ENCODE data around the gene NDNF. TPM values are rescaled to one million over a fixed set of nuclear protein-coding genes. Genes with fewer than 3 reads are reported as not detected.

The NDNF gene
- polyA plus RNA-seq, 3 donors = not detected

GRCh38 chr4:121096191-121096590 lies 23.9 kb upstream of the NDNF start:
- H3K4me1 ChIP-seq (ENCODE audit: control insufficient read depth in 1 of 2, insufficient read depth in 2 of 2, low read length in 2 of 2) = peaks cover 15 to 17% of the 10 kb centered on the region in 2 donors
- peaks cover 2 to 5% of the 10 kb centered on the region in 2 donors for H3K27me3 ChIP-seq (ENCODE audit: control insufficient read depth in 2 of 2, insufficient read depth in 2 of 2, low read length in 2 of 2)
- no peaks in the 10 kb centered on the region for H3K4me1 Mint-ChIP-seq
- H2AFZ ChIP-seq (ENCODE audit: insufficient read depth, low read depth, low read length, poor library complexity, severe bottlenecking) = no peak overlapping the region
- H3K36me3 ChIP-seq (replicated peaks in 1 of 2; ENCODE audit: control insufficient read depth in 1 of 2, insufficient read depth in 2 of 2, low read length in 2 of 2) = no peaks in the 10 kb centered on the region
- peaks cover 0 to 9% (median 2%) of the 10 kb centered on the region in 3 donors for H3K27me3 Mint-ChIP-seq (ENCODE audit: low read depth in 3 of 3)
- TF ChIP-seq CTCF (IDR thresholded peaks at IDR 0.05) = no peak
- no peaks in the 10 kb centered on the region for H4K20me1 ChIP-seq (ENCODE audit: insufficient read depth, low read length)
- no peak for DNase-seq
- no peak overlapping the region for H3K4me3 ChIP-seq (replicated peaks in 1 of 3; ENCODE audit: low read depth in 2 of 3, low read length in 3 of 3)
- no peaks in the 10 kb centered on the region for H3K36me3 Mint-ChIP-seq
- H3K27ac ChIP-seq (ENCODE audit: low read depth in 1 of 2, low read length in 2 of 2) = no peak overlapping the region
- H3K4me3 Mint-ChIP-seq = no peak overlapping the region
- H3K9me3 Mint-ChIP-seq = no peaks in the 10 kb centered on the region
- no peak overlapping the region for H3K27ac Mint-ChIP-seq
- intact Hi-C loops (cut with micrococcal nuclease) = loop anchor here in 1 of 2 donors (10.0 kb wide), 1 partner anchor 941 kb away; no protein-coding TSS in a partner anchor
- H3K9ac ChIP-seq (ENCODE audit: insufficient read depth, low read length, poor library complexity, severe bottlenecking) = no peak overlapping the region
- no peak overlapping the region for H3K4me2 ChIP-seq (replicated peaks; ENCODE audit: extremely low read depth, low read length, poor library complexity, severe bottlenecking)
- no peaks in the 10 kb centered on the region for H3K9me3 ChIP-seq (replicated peaks in 1 of 2; ENCODE audit: control insufficient read depth in 1 of 2, insufficient read depth in 1 of 2, low read length in 2 of 2)
- no peaks in the 10 kb centered on the region for H3K79me2 ChIP-seq (ENCODE audit: insufficient read depth, low read length)

- Mint-ChIP-seq H3K36me3 (no peaks in the 10 kb centered on the region), H3K4me3 (no peak overlapping the region), H3K27ac (no peak overlapping the region), H3K9me3 (no peaks in the 10 kb centered on the region), H3K4me1 (peaks cover 8% of the 10 kb centered on the region), H3K27me3 (ENCODE audit: low read depth in 3 of 3) (peaks cover 0 to 2% (median 1%) of the 10 kb centered on the region in 3 donors)
- Histone ChIP-seq H3K4me2 (replicated peaks; ENCODE audit: extremely low read depth, low read length, poor library complexity, severe bottlenecking) (no peak overlapping the region), H4K20me1 (ENCODE audit: insufficient read depth, low read length) (no peaks in the 10 kb centered on the region), H3K9ac (ENCODE audit: insufficient read depth, low read length, poor library complexity, severe bottlenecking) (no peak overlapping the region), H3K4me1 (ENCODE audit: control insufficient read depth in 1 of 2, insufficient read depth in 2 of 2, low read length in 2 of 2) (peaks cover 15 to 17% of the 10 kb centered on the region in 2 donors), H3K36me3 (replicated peaks in 1 of 2; ENCODE audit: control insufficient read depth in 1 of 2, insufficient read depth in 2 of 2, low read length in 2 of 2) (no peaks in the 10 kb centered on the region), H3K79me2 (ENCODE audit: insufficient read depth, low read length) (no peaks in the 10 kb centered on the region), H3K27me3 (ENCODE audit: control insufficient read depth in 2 of 2, insufficient read depth in 2 of 2, low read length in 2 of 2) (no peaks in the 10 kb centered on the region), H3K9me3 (replicated peaks in 1 of 2; ENCODE audit: control insufficient read depth in 1 of 2, insufficient read depth in 1 of 2, low read length in 2 of 2) (no peaks in the 10 kb centered on the region), H3K27ac (ENCODE audit: low read depth in 1 of 2, low read length in 2 of 2) (no peak overlapping the region), H2AFZ (ENCODE audit: insufficient read depth, low read depth, low read length, poor library complexity, severe bottlenecking) (no peak overlapping the region), H3K4me3 (replicated peaks in 1 of 3; ENCODE audit: low read depth in 2 of 3, low read length in 3 of 3) (no peak overlapping the region)
- no peak for TF ChIP-seq CTCF (IDR thresholded peaks at IDR 0.05)
- peak in 1 of 3 donors; percentile 28 for DNase-seq
- intact Hi-C loops (cut with micrococcal nuclease) = loop anchor here in 1 of 2 donors (10.0 kb wide), 1 partner anchor 940 kb away; no protein-coding TSS in a partner anchor
- 90% methylated on average over 2 of the region's 3 CpGs for WGBS (ENCODE audit: insufficient coverage)
Observed at GRCh38 chr4:121094297-121094966, 22.1 kb upstream of the NDNF start.
